DND-41 (cell line): Measurements from ENCODE around the gene PTPMT1.

Source experiments
- ATAC-seq: fragments of 200-7000 bp; cut with Tn5 transposase; 3 replicates; pipeline ENCODE4 v1.9.1; 2021; ENCODE audit warnings: low read depth; ENCODE audit not compliant: insufficient read depth
- DNase-seq: peaks from one replicate; pipeline ENCODE4 v3.0.0-alpha.2; 2020
- H2AFZ ChIP-seq: 2 replicates; pipeline ENCODE4 v1.6.0; 2012; ENCODE audit warnings: low read depth, low read length
- H3K27ac ChIP-seq: 2 replicates; pipeline ENCODE4 v1.5.1; 2012; ENCODE audit warnings: low read length, inconsistent platforms
- H3K27me3 ChIP-seq: fragments of 200-600 bp; sonication (generic); 2 replicates; pipeline ENCODE4 v1.6.0; 2012; ENCODE audit warnings: low read length, mild to moderate bottlenecking, inconsistent platforms; ENCODE audit not compliant: insufficient read depth, poor library complexity
- H3K36me3 ChIP-seq: 2 replicates; pipeline ENCODE4 v1.5.1; 2012; ENCODE audit warnings: low read length, inconsistent platforms; ENCODE audit not compliant: insufficient read depth
- H3K4me1 ChIP-seq: 2 replicates; pipeline ENCODE4 v1.5.1; 2012; ENCODE audit warnings: mild to moderate bottlenecking, low read length; ENCODE audit not compliant: insufficient read depth
- H3K4me2 ChIP-seq: 2 replicates; pipeline ENCODE4 v1.6.0; 2012; ENCODE audit warnings: mild to moderate bottlenecking, moderate library complexity, low read length, inconsistent platforms; ENCODE audit not compliant: insufficient read depth
- H3K4me3 ChIP-seq, 2 experiments: fragments of 200-600 bp in 1 of 2; shearing (Covaris generic) in 1 of 2; 2 replicates each; pipeline ENCODE4 v1.5.1; 2012 to 2016; ENCODE audit warnings: inconsistent platforms in 2 of 2, low read length in 2 of 2, mild to moderate bottlenecking in 2 of 2, low read depth in 1 of 2, moderate library complexity in 1 of 2
- H3K79me2 ChIP-seq: 2 replicates; pipeline ENCODE4 v1.6.0; 2012; ENCODE audit warnings: low read length, inconsistent platforms; ENCODE audit not compliant: insufficient read depth
- H3K9ac ChIP-seq: 2 replicates; pipeline ENCODE4 v1.6.0; 2012; ENCODE audit warnings: low read depth, mild to moderate bottlenecking, inconsistent platforms, low read length, moderate library complexity
- H3K9me3 ChIP-seq: 2 replicates; pipeline ENCODE4 v1.5.1; 2012; ENCODE audit warnings: low read length, moderate library complexity, mild to moderate bottlenecking, inconsistent platforms; ENCODE audit not compliant: insufficient read depth, severe bottlenecking
- H4K20me1 ChIP-seq: 2 replicates; pipeline ENCODE4 v1.6.0; 2012; ENCODE audit warnings: low read length; ENCODE audit not compliant: insufficient read depth
- CTCF ChIP-seq: IDR thresholded peaks from 2 replicates; pipeline ENCODE4 v1.5.1; 2012; ENCODE audit warnings: borderline replicate concordance, low read length, moderate library complexity, mild to moderate bottlenecking; ENCODE audit not compliant: poor library complexity, severe bottlenecking; ENCODE audit errors: extremely low read depth
- EZH2 ChIP-seq: IDR thresholded peaks from 3 replicates; pipeline ENCODE4 v1.6.1; 2012; ENCODE audit warnings: borderline replicate concordance, low read depth, mild to moderate bottlenecking, moderate library complexity, low read length, inconsistent platforms; ENCODE audit not compliant: severe bottlenecking

PTPMT1 gene

GRCh38 chr11:47595029-47595428 lies 29.6 kb downstream of the PTPMT1 start:
- Histone ChIP-seq H3K4me1 (no peaks in the 10 kb centered on the region), H3K79me2 (no peaks in the 10 kb centered on the region), H3K27ac (no peak overlapping the region), H2AFZ (no peak overlapping the region), H3K4me2 (no peak overlapping the region), H4K20me1 (no peaks in the 10 kb centered on the region), H3K36me3 (no peaks in the 10 kb centered on the region), H3K9ac (no peak overlapping the region), H3K4me3 (no peak overlapping the region), H3K27me3 (no peaks in the 10 kb centered on the region), H3K9me3 (no peaks in the 10 kb centered on the region)
- ATAC-seq: peak; percentile 37; the same call in 2 of the 3 replicates
- DNase-seq: no peak
- TF ChIP-seq CTCF: no peak
- no peak for TF ChIP-seq EZH2

GRCh38 chr11:47595967-47596366 lies 30.6 kb downstream of the PTPMT1 start:
- Histone ChIP-seq H3K36me3 (no peaks in the 10 kb centered on the region), H3K4me1 (no peaks in the 10 kb centered on the region), H2AFZ (no peak overlapping the region), H3K79me2 (no peaks in the 10 kb centered on the region), H3K27me3 (no peaks in the 10 kb centered on the region), H3K4me3 (no peak overlapping the region), H4K20me1 (no peaks in the 10 kb centered on the region), H3K4me2 (no peak overlapping the region), H3K9ac (no peak overlapping the region), H3K27ac (no peak overlapping the region), H3K9me3 (no peaks in the 10 kb centered on the region)
- DNase-seq (no peak), ATAC-seq (no peak)
- TF ChIP-seq EZH2 (no peak), CTCF (no peak)

- Histone ChIP-seq H3K9ac (no peak overlapping the region), H3K27me3 (no peaks in the 10 kb centered on the region), H2AFZ (no peak overlapping the region), H3K9me3 (no peaks in the 10 kb centered on the region), H4K20me1 (no peaks in the 10 kb centered on the region), H3K4me1 (no peaks in the 10 kb centered on the region), H3K79me2 (no peaks in the 10 kb centered on the region), H3K4me3 (no peak overlapping the region), H3K36me3 (no peaks in the 10 kb centered on the region), H3K27ac (no peak overlapping the region), H3K4me2 (no peak overlapping the region)
- TF ChIP-seq CTCF: no peak
- no peak for TF ChIP-seq EZH2
- DNase-seq (no peak), ATAC-seq (no peak)
Measured at GRCh38 chr11:47599902-47600301, 34.5 kb downstream of the PTPMT1 start.

GRCh38 chr11:47603295-47603694 lies 37.9 kb downstream of the PTPMT1 start:
- H2AFZ ChIP-seq: no peak overlapping the region
- no peaks in the 10 kb centered on the region for H3K27me3 ChIP-seq
- DNase-seq (no peak), ATAC-seq (no peak)
- H3K4me2 ChIP-seq: no peak overlapping the region
- no peaks in the 10 kb centered on the region for H4K20me1 ChIP-seq
- no peak overlapping the region for H3K27ac ChIP-seq
- no peaks in the 10 kb centered on the region for H3K4me1 ChIP-seq
- no peaks in the 10 kb centered on the region for H3K9me3 ChIP-seq
- TF ChIP-seq EZH2 (no peak), CTCF (no peak)
- H3K36me3 ChIP-seq: no peaks in the 10 kb centered on the region
- H3K4me3 ChIP-seq: no peak overlapping the region
- H3K79me2 ChIP-seq: no peaks in the 10 kb centered on the region
- H3K9ac ChIP-seq: no peak overlapping the region
